IMR-90 (cell line): ENCODE results near the gene ANKRD13D. TPM values are rescaled to one million over a fixed set of nuclear protein-coding genes. Genes with fewer than 3 reads are reported as not detected.

Experiments
- ATAC-seq: fragments of 200-7000 bp; cut with Tn5 transposase; 2 replicates; pipeline ENCODE4 v1.9.1; 2020; ENCODE audit warnings: low read depth, mild to moderate bottlenecking, moderate library complexity
- BruUV-seq: library from RNA; stranded (reverse); fragments of 400-500 nt; replicated peaks from 2 replicates; lab custom pipeline; 2021; lab: Mats Ljungman, UMichigan
- CTCF ChIA-PET: fragments of 300-600 bp; formaldehyde crosslinking; extraction: SDS; loops from one replicate; lab custom pipeline; 2021; ENCODE audit warnings: antibody characterized with exemption; lab: Yijun Ruan, JAX
- POLR2A ChIA-PET: fragments of 300-600 bp; sonication (Branson Sonifier 250); formaldehyde crosslinking; loops from one replicate; lab custom pipeline; 2022; ENCODE audit warnings: antibody characterized with exemption; ENCODE audit not compliant: unreplicated experiment; lab: Charles Lee
- DNase-seq: peaks from one replicate; pipeline ENCODE4 v3.0.0; 2013
- H2AFZ ChIP-seq: replicated peaks from 2 replicates; pipeline ENCODE3; 2013; ENCODE audit warnings: low read length, mild to moderate bottlenecking; ENCODE audit not compliant: poor library complexity
- H2AK5ac ChIP-seq: 2 replicates; pipeline ENCODE4 v1.6.1; 2013; ENCODE audit warnings: low read depth, low read length, inconsistent platforms
- H2AK9ac ChIP-seq: replicated peaks from 2 replicates; pipeline ENCODE3; 2013; ENCODE audit warnings: mild to moderate bottlenecking, low read depth, low read length, moderate library complexity; ENCODE audit not compliant: poor library complexity
- H2BK120ac ChIP-seq: 2 replicates; pipeline ENCODE4 v1.6.1; 2013; ENCODE audit warnings: low read depth, low read length, inconsistent platforms
- H2BK15ac ChIP-seq: 3 replicates; pipeline ENCODE4 v1.6.1; 2013; ENCODE audit warnings: low read depth, low read length, inconsistent platforms
- H2BK20ac ChIP-seq: 2 replicates; pipeline ENCODE4 v1.6.1; 2013; ENCODE audit warnings: low read depth, mild to moderate bottlenecking, inconsistent platforms, low read length, moderate library complexity
- H2BK5ac ChIP-seq: 2 replicates; pipeline ENCODE4 v1.6.1; 2013; ENCODE audit warnings: mild to moderate bottlenecking, low read depth, low read length, inconsistent platforms; ENCODE audit not compliant: poor library complexity, severe bottlenecking
- H3K14ac ChIP-seq: replicated peaks from 2 replicates; pipeline ENCODE4 v1.6.1; 2013; ENCODE audit warnings: low read depth, low read length, inconsistent platforms
- H3K18ac ChIP-seq: 2 replicates; pipeline ENCODE4 v1.6.1; 2013; ENCODE audit warnings: low read depth, low read length, control low read depth
- H3K23ac ChIP-seq: 2 replicates; pipeline ENCODE4 v1.6.1; 2013; ENCODE audit warnings: low read depth, low read length, inconsistent platforms
- H3K27ac ChIP-seq: 2 replicates; pipeline ENCODE4 v1.5.1; 2013; ENCODE audit warnings: mild to moderate bottlenecking, control low read depth, low read length; ENCODE audit not compliant: insufficient read depth
- H3K27me3 ChIP-seq: 2 replicates; pipeline ENCODE4 v1.6.1; 2013; ENCODE audit warnings: low read length; ENCODE audit not compliant: control insufficient read depth, insufficient read depth
- H3K36me3 ChIP-seq: 2 replicates; pipeline ENCODE4 v1.6.1; 2013; ENCODE audit warnings: low read length, mixed read lengths; ENCODE audit not compliant: control insufficient read depth, insufficient read depth
- H3K4ac ChIP-seq: 2 replicates; pipeline ENCODE4 v1.6.1; 2013; ENCODE audit warnings: low read depth, low read length, inconsistent platforms
- H3K4me1 ChIP-seq: 2 replicates; pipeline ENCODE4 v1.6.1; 2013; ENCODE audit warnings: low read length, mixed read lengths; ENCODE audit not compliant: control insufficient read depth, insufficient read depth
- H3K4me2 ChIP-seq: 2 replicates; pipeline ENCODE4 v1.6.1; 2013; ENCODE audit warnings: low read depth, mild to moderate bottlenecking, control low read depth, low read length, moderate library complexity
- H3K4me3 ChIP-seq: 2 replicates; pipeline ENCODE4 v1.5.1; 2013; ENCODE audit warnings: low read depth, mild to moderate bottlenecking, control low read depth, low read length, moderate library complexity; ENCODE audit not compliant: insufficient read depth
- H3K56ac ChIP-seq: 2 replicates; pipeline ENCODE4 v1.6.1; 2013; ENCODE audit warnings: low read length, inconsistent platforms; ENCODE audit not compliant: insufficient read depth; ENCODE audit errors: extremely low read depth
- H3K79me1 ChIP-seq, 2 experiments: 2 replicates each; pipeline ENCODE4 v1.6.1; 2013; ENCODE audit warnings: low read length in 2 of 2, inconsistent platforms in 1 of 2, low read depth in 1 of 2
- H3K9ac ChIP-seq: 2 replicates; pipeline ENCODE4 v1.6.1; 2013; ENCODE audit warnings: low read depth, low read length, control low read depth
- H3K9me1 ChIP-seq: 2 replicates; pipeline ENCODE4 v1.6.1; 2013; ENCODE audit warnings: low read length, inconsistent platforms; ENCODE audit not compliant: insufficient read depth
- H3K9me3 ChIP-seq: 2 replicates; pipeline ENCODE4 v1.6.1; 2013; ENCODE audit warnings: low read length; ENCODE audit not compliant: control insufficient read depth, insufficient read depth
- H4K20me1 ChIP-seq: 2 replicates; pipeline ENCODE4 v1.6.1; 2013; ENCODE audit warnings: low read length, inconsistent platforms; ENCODE audit not compliant: insufficient read depth
- H4K5ac ChIP-seq: 2 replicates; pipeline ENCODE4 v1.6.1; 2013; ENCODE audit warnings: mild to moderate bottlenecking, low read depth, low read length, control low read depth
- H4K8ac ChIP-seq, 2 experiments: 2 replicates each; pipeline ENCODE4 v1.6.1; 2013; ENCODE audit warnings: low read depth in 2 of 2, low read length in 2 of 2, control low read depth in 1 of 2, inconsistent platforms in 1 of 2
- H4K91ac ChIP-seq: 2 replicates; pipeline ENCODE4 v1.6.1; 2013; ENCODE audit warnings: low read depth, low read length, inconsistent platforms; ENCODE audit not compliant: insufficient read depth
- CTCF ChIP-seq: conservative IDR thresholded peaks from 2 replicates; pipeline ENCODE4 v1.5.1; 2012; ENCODE audit warnings: mild to moderate bottlenecking, low read depth, low read length, improper control_type of control experiment
- ELK1 ChIP-seq: fragments of 150-350 bp; IDR thresholded peaks from 2 replicates; pipeline ENCODE4 v1.6.1; 2016; ENCODE audit warnings: low read depth, mild to moderate bottlenecking, low read length, moderate library complexity, borderline replicate concordance
- FOS ChIP-seq: fragments of 150-350 bp; IDR thresholded peaks from 2 replicates; pipeline ENCODE4 v1.6.1; 2016; ENCODE audit warnings: low read depth, low read length
- WGBS, 2 experiments: methylation state at CpG; one replicate each; pipeline versions ENCODE4 v1.1.5 to v1.1.7; 2013; ENCODE audit warnings: missing lambda C conversion rate in 2 of 2; ENCODE audit not compliant: insufficient read length in 1 of 2; ENCODE audit errors: extremely low coverage in 2 of 2; 5-methylcytosine and 5-hydroxymethylcytosine counted together
- dilution Hi-C: fragments of 300-500 bp; cut with HindIII; formaldehyde crosslinking; loops from one replicate; pipeline ENCODE4 v1.14.3; 2018; ENCODE audit warnings: low sequenced_read_pairs; ENCODE audit not compliant: unreplicated experiment
- in situ Hi-C: fragments of 300-500 bp; cut with MboI; formaldehyde crosslinking; loops from 3 replicates; pipeline ENCODE4 v1.14.3; 2019; ENCODE audit warnings: low sequenced_read_pairs, inconsistent platforms, mixed read lengths
- intact Hi-C: fragments of 100-400 bp; cut with micrococcal nuclease; formaldehyde crosslinking; loops from 2 replicates; pipeline ENCODE4 v1.10.0; 2022
- polyA plus RNA-seq, 3 experiments: library from polyadenylated mRNA; depleted of rRNA; stranded (reverse); fragments of >200 nt; gene quantifications; 2 replicates each; pipeline ENCODE4 v1.2.3, GENCODE V29; 2012; ENCODE audit warnings: low replicate concordance in 1 of 3
- total RNA-seq: library from RNA; depleted of rRNA; stranded (reverse); fragments of >200 nt; gene quantifications from 2 replicates; pipeline ENCODE4 v1.2.3, GENCODE V29; 2012

ANKRD13D gene
- total and polyA plus RNA-seq, 2 of the 4 experiments (the other 2 are of a cell fraction), result 7.3 to 38.4 TPM

GRCh38 chr11:67309166-67309565, 20.1 kb downstream of the ANKRD13D start:
- H3K27ac ChIP-seq, result no peak overlapping the region
- H2AK5ac ChIP-seq, result no peak overlapping the region
- TF ChIP-seq FOS (no peak), ELK1 (no peak), CTCF (no peak)
- ATAC-seq, result no peak
- WGBS, 2 experiments, result 100% methylated on average over 7 of the region's 11 CpGs; no CpG with 5 or more reads in 1 of the 2 experiments
- no peak overlapping the region for H3K56ac ChIP-seq
- H3K14ac ChIP-seq, result no peak overlapping the region
- ChIA-PET CTCF (interaction anchor here (0.6 to 1.1 kb wide), 2 partner anchors 8 to 11 kb away, joined by 3 read pairs; no protein-coding TSS in a partner anchor), POLR2A (no interaction called here)
- no peak overlapping the region for H2AFZ ChIP-seq
- H2BK20ac ChIP-seq, result no peak overlapping the region
- no peak overlapping the region for H3K18ac ChIP-seq
- no peak overlapping the region for H3K4ac ChIP-seq
- peaks cover 0 to 7% of the 10 kb centered on the region in 2 experiments; a peak in 2 of 4 replicates for H3K79me1 ChIP-seq
- dilution Hi-C loops (no loop called here), in situ Hi-C loops (no loop called here), intact Hi-C loops (no loop called here)
- H3K4me2 ChIP-seq, result no peak overlapping the region
- no peak overlapping the region for H4K91ac ChIP-seq
- no peaks in the 10 kb centered on the region for H3K9me3 ChIP-seq
- no peak for DNase-seq
- H2BK15ac ChIP-seq, result no peak overlapping the region
- no peak overlapping the region for H3K23ac ChIP-seq
- H2BK120ac ChIP-seq, result no peak overlapping the region
- no peaks in the 10 kb centered on the region for H4K20me1 ChIP-seq
- no peak overlapping the region for H3K9ac ChIP-seq
- H2AK9ac ChIP-seq, result no peak overlapping the region
- H3K9me1 ChIP-seq, result no peaks in the 10 kb centered on the region
- no peak overlapping the region for H4K8ac ChIP-seq
- H2BK5ac ChIP-seq, result no peak overlapping the region
- BruUV-seq, result no TSS peak
- H4K5ac ChIP-seq, result no peak overlapping the region
- H3K4me1 ChIP-seq, result peaks cover 6% of the 10 kb centered on the region; the same call in 1 of the 2 replicates
- peaks cover 34% of the 10 kb centered on the region for H3K36me3 ChIP-seq
- H3K27me3 ChIP-seq, result no peaks in the 10 kb centered on the region
- no peak overlapping the region for H3K4me3 ChIP-seq
